ENCODE results near the gene CPA5.

The CPA5 gene

GRCh38 chr7:130332259-130333053 is 12.2 kb upstream of the CPA5 start:
- DNase-seq (ENCODE audit: low spot score), result no peak

- no peak for DNase-seq (ENCODE audit: low spot score)
Observed at GRCh38 chr7:130333832-130334231, 10.8 kb upstream of the CPA5 start.

- DNase-seq (ENCODE audit: low spot score), result no peak
Observed at GRCh38 chr7:130334274-130334673, 10.3 kb upstream of the CPA5 start.

DNA sequence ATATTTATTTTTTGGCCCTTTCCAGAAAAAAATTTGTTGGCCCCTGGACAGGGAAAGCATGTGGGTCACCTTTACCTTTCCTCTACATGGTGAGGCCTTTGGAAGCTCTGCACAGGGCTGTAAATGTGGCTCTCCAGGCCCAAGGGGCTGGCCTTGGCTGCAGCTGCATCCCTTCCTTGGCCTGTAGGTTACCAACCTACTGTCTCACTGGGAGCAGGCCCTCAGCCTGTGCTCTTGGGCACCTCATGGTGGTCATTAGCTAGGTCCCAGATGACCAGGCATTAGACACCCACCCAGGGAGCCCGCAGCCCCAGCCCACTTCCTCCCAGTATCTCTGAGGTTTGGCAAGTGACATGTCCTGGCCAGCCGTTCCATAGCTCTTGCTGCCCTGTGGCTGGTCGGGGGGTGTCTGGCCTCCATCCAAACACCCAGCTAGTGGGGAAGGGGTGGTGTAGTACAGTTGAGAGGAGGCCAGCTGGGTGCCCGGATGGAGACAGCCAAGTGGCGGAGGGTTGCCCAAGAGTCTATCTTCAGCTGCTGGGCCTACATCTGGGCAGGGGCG is 7.1 kb upstream of the CPA5 start:
- no peak for DNase-seq (ENCODE audit: low spot score)

- no peak for DNase-seq (ENCODE audit: low spot score)
Observed at GRCh38 chr7:130338233-130338632, 6.4 kb upstream of the CPA5 start.

GRCh38 chr7:130341882-130342281 is 2.7 kb upstream of the CPA5 start:
- no peak for DNase-seq (ENCODE audit: low spot score)

GRCh38 chr7:130342701-130343380 is 1.8 kb upstream of the CPA5 start:
- no peak for DNase-seq (ENCODE audit: low spot score)

DNA sequence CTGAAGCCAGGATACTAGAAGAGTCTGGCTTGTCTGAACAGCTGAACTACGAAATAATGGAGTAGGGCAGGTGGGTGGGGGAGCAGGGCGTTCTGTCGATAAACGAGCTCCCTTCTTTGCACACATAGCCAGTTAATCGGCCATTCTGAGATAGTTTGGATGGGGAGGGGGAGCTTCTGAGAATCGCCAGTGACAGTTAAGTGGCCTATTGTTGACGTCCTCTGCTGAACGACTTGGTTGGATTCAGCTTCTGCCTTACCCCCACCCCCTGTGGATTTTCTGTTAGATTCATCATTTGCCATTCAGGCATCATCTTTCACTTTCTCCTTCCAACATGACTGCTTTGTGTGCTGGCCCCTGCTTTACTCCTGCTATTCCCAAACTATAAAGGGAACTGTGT is 520 bp downstream of the CPA5 start:
- no peak for DNase-seq (ENCODE audit: low spot score)

GRCh38 chr7:130345725-130346124 is 1.1 kb downstream of the CPA5 start:
- no peak for DNase-seq (ENCODE audit: low spot score)

GRCh38 chr7:130346177-130346905 is 1.7 kb downstream of the CPA5 start:
- no peak for DNase-seq (ENCODE audit: low spot score)

GRCh38 chr7:130346941-130347340 is 2.3 kb downstream of the CPA5 start:
- no peak for DNase-seq (ENCODE audit: low spot score)

DNA sequence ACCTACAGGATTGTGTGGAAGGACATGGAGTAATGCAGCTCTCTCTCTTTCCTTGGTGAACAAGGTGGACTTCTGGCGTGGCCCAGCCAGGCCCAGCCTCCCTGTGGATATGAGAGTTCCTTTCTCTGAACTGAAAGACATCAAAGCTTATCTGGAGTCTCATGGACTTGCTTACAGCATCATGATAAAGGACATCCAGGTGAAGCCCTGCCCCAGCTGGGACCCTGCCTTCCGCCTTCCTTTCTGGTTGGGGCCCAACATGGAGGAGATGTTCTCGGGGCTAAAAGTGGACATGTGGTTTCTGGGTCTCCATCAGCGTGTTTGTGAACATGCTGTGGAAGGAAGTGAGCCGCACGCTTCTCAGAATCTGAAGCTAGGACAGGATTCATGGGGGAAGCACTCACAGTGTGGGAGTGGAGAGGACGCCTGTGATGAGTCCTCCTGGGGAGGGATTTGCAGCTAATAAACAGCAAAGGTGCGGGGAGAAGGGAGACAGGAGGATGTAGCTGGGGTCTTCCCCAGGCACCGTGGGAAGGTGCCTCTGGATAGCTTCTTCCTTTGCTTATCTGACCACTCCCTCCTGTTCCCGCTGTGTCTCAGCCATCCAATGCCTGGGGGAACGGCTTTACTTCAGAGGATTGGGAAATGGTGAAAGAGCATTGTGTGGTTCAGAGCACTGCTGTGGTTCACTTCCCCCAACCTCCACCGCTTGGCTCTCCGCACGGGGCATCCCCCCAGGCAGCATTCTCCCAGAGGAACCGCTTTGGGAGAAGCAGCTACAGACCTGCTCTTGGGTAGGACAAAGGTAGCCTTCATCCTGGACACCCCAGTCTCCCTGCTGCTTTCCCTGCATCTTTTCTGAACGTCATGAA is 5.5 kb downstream of the CPA5 start:
- no peak for DNase-seq (ENCODE audit: low spot score)

DNA sequence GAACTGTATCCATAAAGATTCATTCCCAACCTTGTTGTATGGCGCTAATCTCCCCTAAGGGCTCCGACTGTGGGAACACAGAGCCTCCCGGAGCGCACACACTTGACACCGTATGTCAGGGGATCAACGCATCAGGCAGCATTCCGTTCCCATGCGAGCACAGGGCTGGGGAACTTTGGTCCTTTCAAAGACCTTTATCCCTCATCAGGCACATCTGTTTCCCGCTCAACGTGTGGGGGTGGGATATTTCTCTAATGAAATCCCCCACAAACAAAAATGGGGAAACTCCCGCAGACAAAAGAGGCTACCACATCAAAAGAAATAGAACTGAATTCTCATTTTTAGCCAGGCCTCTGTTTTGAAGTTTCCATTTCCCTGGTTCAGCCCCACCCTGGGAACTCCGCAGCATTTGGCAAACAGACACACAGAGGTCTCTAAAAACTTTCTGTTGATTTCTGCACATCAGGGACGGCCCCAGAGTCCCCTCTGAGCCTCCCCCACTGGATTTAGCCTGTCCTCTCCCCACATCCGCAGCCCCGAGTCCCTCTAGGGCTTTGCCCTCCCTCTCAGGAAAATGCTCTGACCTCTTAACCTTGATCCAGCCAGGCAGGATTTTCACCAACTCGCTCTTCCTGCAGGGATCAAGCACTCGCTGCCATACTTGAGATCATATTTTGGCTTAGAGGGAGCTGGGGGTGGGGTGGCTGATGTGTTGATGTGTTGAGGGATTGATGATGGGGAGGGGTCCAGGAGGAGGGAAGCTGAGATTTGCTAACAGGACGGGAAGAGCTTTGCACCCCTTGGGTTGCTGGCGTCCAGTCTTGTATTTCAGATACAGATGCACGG is 6.6 kb downstream of the CPA5 start:
- no peak for DNase-seq (ENCODE audit: low spot score)

DNA sequence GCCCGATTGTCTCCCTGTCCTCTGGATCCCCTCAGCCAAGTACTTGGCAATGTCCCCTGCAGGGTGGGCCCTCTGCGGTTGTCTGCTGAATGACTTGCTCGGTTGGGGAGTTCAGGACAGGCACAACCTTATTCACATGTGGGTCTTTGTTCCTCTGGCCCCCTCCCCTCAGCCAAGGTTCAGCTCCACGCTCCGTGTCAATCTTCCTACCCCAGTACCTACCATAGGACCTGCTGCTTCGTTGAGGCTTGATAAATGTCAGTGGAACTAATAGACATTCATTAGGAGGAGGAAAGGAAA is 7.1 kb downstream of the CPA5 start:
- no peak for DNase-seq (ENCODE audit: low spot score)

GRCh38 chr7:130352194-130353074 is 7.8 kb downstream of the CPA5 start:
- DNase-seq (ENCODE audit: low spot score), result no peak

DNA sequence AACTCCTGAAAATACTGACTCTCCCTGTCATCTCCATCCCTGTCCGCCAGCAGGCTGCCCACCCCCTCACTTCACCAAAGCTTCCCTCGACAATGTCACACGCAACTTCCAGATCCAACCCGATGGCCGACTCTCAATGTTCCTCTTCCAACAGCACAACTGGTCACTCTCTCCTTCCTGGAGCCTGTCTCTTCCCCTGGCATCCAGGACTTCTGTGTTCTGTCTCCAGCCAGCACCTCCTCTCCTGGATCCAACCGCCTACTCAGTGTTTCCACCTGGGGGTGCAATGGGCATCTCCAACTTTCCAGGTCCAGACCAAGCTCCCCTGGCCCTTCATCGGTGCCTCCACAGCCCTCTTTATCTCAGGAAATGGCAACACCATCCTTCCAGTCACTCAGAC is 8.6 kb downstream of the CPA5 start:
- DNase-seq (ENCODE audit: low spot score), result no peak

- no peak for DNase-seq (ENCODE audit: low spot score)
Observed at GRCh38 chr7:130356121-130356875, 11.7 kb downstream of the CPA5 start.

GRCh38 chr7:130356876-130357611 is 12.4 kb downstream of the CPA5 start:
- no peak for DNase-seq (ENCODE audit: low spot score)

Measured in germinal center (tissue), 1 donor.